ENCODE data around the gene EIF4G3.

DNA sequence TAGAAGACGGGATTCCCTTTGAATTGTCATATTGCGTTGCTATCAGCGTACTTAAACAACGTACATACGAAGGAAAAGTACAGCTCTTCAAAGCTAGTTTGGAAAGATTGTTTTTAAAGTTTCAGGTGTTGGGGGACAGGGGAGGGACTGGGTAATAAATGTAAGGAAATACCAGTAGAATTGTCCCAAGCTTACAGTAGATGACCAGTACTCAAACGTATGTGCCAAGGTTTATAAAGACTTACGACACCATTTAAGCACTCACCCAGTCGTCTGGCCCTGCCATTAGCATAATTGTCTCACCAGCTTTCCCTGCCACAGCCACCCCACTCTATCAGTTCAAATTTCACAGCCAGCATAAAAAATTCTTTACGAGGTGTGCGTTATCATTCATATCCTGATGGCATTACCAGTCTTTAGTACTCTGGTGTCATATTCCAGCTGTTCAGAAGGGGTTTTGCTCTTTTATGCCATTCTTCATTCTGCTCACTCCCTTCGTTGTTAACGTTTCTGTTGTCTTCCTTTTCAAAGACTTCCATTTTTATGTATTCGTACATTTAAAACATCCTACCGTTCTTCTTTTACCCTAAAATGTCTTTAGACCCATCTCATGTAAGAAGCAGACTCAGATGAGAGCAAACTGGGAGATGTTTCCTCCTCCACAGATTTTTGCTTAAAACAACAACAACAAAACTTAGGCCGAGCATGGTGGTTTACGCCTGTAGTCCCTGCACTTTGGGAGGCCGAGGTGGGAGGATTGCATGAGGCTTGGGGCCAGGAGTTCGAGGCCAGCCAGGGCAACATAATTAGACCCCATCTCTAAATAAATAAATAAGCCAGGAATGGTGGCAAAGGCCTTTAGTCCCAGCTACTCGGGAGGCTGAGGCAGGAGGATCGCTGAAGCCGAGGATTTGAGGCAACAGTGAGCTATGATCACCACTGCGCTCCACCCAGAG is 388.6 kb downstream of the EIF4G3 start:
- TF ChIP-seq, protein P1, sequence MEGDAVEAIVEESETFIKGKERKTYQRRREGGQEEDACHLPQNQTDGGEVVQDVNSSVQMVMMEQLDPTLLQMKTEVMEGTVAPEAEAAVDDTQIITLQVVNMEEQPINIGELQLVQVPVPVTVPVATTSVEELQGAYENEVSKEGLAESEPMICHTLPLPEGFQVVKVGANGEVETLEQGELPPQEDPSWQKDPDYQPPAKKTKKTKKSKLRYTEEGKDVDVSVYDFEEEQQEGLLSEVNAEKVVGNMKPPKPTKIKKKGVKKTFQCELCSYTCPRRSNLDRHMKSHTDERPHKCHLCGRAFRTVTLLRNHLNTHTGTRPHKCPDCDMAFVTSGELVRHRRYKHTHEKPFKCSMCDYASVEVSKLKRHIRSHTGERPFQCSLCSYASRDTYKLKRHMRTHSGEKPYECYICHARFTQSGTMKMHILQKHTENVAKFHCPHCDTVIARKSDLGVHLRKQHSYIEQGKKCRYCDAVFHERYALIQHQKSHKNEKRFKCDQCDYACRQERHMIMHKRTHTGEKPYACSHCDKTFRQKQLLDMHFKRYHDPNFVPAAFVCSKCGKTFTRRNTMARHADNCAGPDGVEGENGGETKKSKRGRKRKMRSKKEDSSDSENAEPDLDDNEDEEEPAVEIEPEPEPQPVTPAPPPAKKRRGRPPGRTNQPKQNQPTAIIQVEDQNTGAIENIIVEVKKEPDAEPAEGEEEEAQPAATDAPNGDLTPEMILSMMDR (optimal IDR thresholded peaks at IDR 0.05 in 1 of 3, IDR thresholded peaks at IDR 0.05 in 1 of 3, conservative IDR thresholded peaks at IDR 0.05 in 1 of 3; ENCODE audit: extremely low read depth in 1 of 3, insufficient read depth in 2 of 3, low read length in 3 of 3), result no peak
- TF ChIP-seq EZH2 (IDR thresholded peaks at IDR 0.05; ENCODE audit: low read length), result no peak
